Measurements from ENCODE around the gene GSG1. TPM values are rescaled to one million over a fixed set of nuclear protein-coding genes. Genes with fewer than 3 reads are reported as not detected.

Gene GSG1
- total and polyA plus RNA-seq, 2 donors (not counting 3 experiments of a cell fraction or from before 2014, with no cell fraction given) = not detected

DNA sequence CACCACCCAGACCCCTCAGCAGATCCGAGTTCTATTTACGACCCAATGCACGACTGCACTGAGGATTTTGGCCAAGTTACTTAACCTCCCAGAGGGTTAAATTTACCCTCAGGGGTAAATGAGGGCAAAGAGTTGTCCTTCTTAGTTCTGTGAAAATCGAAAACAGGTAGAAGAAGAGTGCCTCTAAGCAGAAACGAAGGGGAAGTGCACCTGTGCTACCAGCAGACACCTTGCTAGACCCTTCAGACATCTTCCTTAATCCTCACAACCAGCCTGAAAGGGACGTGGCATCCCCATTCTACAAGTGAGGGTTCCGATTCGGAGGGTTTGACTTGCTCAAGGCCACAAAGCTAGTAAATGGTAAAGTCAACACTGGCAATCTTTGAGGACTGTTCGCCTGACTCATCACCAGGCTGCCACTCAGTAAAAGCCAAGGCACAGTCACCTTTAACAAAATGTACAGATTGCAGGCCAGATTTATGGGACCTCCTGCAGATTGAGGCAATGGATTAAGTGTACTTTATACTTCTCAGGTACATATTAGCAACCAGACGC, 1.6 kb downstream of the GSG1 start:
- Histone ChIP-seq H3K9me1 (replicated peaks; ENCODE audit: control insufficient read depth, extremely low read depth, insufficient read depth, low read length) (no peaks in the 10 kb centered on the region), H3K36me3 (ENCODE audit: control insufficient read depth in 2 of 2, extremely low read depth in 1 of 2, insufficient read depth in 2 of 2, low read length in 2 of 2) (no peaks in the 10 kb centered on the region), H2AFZ (ENCODE audit: low read depth, low read length) (no peak overlapping the region), H4K20me1 (replicated peaks; ENCODE audit: control insufficient read depth, extremely low read depth, insufficient read depth, low read length) (no peaks in the 10 kb centered on the region), H3K4me1 (ENCODE audit: control insufficient read depth, extremely low read depth, insufficient read depth, low read length) (peaks cover 45% of the 10 kb centered on the region), H3K4me3 (replicated peaks in 1 of 3; ENCODE audit: insufficient read depth in 1 of 3, low read depth in 1 of 3, low read length in 3 of 3) (peak overlapping the region in 2 of 3 experiments; percentile 36 to 47), H3K27me3 (ENCODE audit: control insufficient read depth in 2 of 2, insufficient read depth in 2 of 2, low read length in 2 of 2) (no peaks in the 10 kb centered on the region), H3K9ac (replicated peaks; ENCODE audit: extremely low read depth, insufficient read depth, low read length) (peak overlapping the region; percentile 97), H3K4me2 (ENCODE audit: insufficient read depth, low read length) (peak overlapping the region; percentile 77), H3K27ac (ENCODE audit: insufficient read depth, low read depth, low read length) (peak overlapping the region; percentile 100), H3K9me3 (replicated peaks; ENCODE audit: control insufficient read depth, insufficient read depth, low read length) (no peaks in the 10 kb centered on the region), H3K79me2 (ENCODE audit: control insufficient read depth, insufficient read depth, low read length) (no peaks in the 10 kb centered on the region)
- CTCF ChIA-PET = interaction anchor here (1.1 to 6.0 kb wide), 11 partner anchors 13 to 185 kb away, joined by 3 to 89 read pairs (median 4); partner anchors contain the start of gene EMP1
- TF ChIP-seq FOS (IDR thresholded peaks at IDR 0.05; ENCODE audit: borderline replicate concordance, insufficient read depth, low read length) (peak; percentile 38), POLR2A (IDR thresholded peaks at IDR 0.05; ENCODE audit: low read depth, low read length) (no peak)
- intact Hi-C loops (cut with micrococcal nuclease) (loop anchor here (1.0 kb wide), 5 partner anchors 14 to 294 kb away; partner anchors contain the start of gene EMP1), dilution Hi-C loops (cut with MboI; ENCODE audit: extremely low pct_ligation_motif_present, low sequenced_read_pairs) (no loop called here)
- TSS peak; percentile 37 for BruUV-seq (replicated peaks)
- FAIRE-seq (peak; percentile 68), DNase-seq (ENCODE audit: low read depth, low spot score) (peak; percentile 45)
- POLR2A ChIA-PET = interaction anchor here (0.7 to 2.2 kb wide), 4 partner anchors 18 to 104 kb away, joined by 3 to 8 read pairs (median 4); partner anchors contain the start of gene EMP1

DNA sequence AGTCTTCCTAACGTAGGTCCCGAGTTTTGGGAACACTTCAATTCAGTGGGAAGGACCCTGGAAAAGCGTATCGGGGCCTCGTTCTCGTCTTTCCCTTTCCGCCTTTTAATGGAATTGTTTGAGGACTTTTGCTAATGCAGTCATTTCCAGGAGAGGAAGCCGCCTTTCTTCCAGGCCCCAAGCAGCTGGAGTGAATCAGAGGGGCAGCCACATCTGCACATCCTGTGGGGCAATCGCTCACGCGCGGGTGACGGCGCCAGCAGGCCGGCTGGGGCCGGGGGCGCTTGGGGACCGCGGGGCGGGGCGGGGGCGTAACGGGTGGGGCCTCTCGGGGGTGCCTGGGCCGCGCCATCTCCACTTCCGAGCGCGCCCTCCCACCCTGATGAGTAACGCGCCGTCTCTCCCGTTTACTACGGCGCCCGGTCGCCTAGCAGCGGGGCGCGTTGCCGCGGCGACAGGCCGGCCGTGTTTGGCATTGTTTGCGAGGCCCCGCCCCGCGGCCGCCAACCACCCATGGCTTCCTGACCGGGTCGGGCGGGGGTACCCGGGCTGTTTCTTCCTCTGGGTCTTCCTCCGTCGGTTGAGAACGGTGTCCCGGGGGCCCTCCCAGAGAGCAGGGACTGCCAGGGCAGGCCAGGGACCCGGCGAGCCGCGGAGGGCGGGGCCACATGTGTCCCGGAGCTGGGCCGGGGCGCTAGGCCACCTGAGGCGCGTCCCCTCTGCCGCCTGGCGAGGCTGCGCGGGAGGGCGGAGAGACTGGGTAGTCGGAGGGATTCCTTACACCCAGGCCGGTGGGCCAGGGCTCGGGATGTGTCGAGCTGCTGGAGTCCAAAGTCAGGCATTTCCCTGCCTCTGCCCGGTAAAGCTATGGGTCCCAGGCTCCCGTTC, 2.3 kb downstream of the GSG1 start:
- Histone ChIP-seq H3K27ac (ENCODE audit: insufficient read depth, low read depth, low read length) (peak overlapping the region; percentile 100), H3K4me1 (ENCODE audit: control insufficient read depth, extremely low read depth, insufficient read depth, low read length) (peaks cover 46% of the 10 kb centered on the region), H3K4me3 (replicated peaks in 1 of 3; ENCODE audit: insufficient read depth in 1 of 3, low read depth in 1 of 3, low read length in 3 of 3) (peak overlapping the region in 2 of 3 experiments; percentile 36 to 47), H3K4me2 (ENCODE audit: insufficient read depth, low read length) (peak overlapping the region; percentile 77), H3K36me3 (ENCODE audit: control insufficient read depth in 2 of 2, extremely low read depth in 1 of 2, insufficient read depth in 2 of 2, low read length in 2 of 2) (no peaks in the 10 kb centered on the region), H2AFZ (ENCODE audit: low read depth, low read length) (peak overlapping the region; percentile 54), H3K9me3 (replicated peaks; ENCODE audit: control insufficient read depth, insufficient read depth, low read length) (no peaks in the 10 kb centered on the region), H3K79me2 (ENCODE audit: control insufficient read depth, insufficient read depth, low read length) (no peaks in the 10 kb centered on the region), H3K9me1 (replicated peaks; ENCODE audit: control insufficient read depth, extremely low read depth, insufficient read depth, low read length) (no peaks in the 10 kb centered on the region), H3K9ac (replicated peaks; ENCODE audit: extremely low read depth, insufficient read depth, low read length) (peak overlapping the region; percentile 97), H3K27me3 (ENCODE audit: control insufficient read depth in 2 of 2, insufficient read depth in 2 of 2, low read length in 2 of 2) (no peaks in the 10 kb centered on the region), H4K20me1 (replicated peaks; ENCODE audit: control insufficient read depth, extremely low read depth, insufficient read depth, low read length) (no peaks in the 10 kb centered on the region)
- POLR2A ChIA-PET = interaction anchor here (1.0 to 2.2 kb wide), 5 partner anchors 22 to 105 kb away, joined by 3 to 8 read pairs (median 4); partner anchors contain the start of gene EMP1
- intact Hi-C loops (cut with micrococcal nuclease) = loop anchor here (1.0 kb wide), 5 partner anchors 15 to 293 kb away; partner anchors contain the start of gene EMP1
- DNase-seq (ENCODE audit: low read depth, low spot score) (peak; percentile 95), FAIRE-seq (peak; percentile 96)
- TF ChIP-seq EZH2 (IDR thresholded peaks at IDR 0.05; ENCODE audit: borderline replicate concordance, low read depth, low read length, severe bottlenecking) = no peak
- TF ChIP-seq GATA2 (IDR thresholded peaks at IDR 0.05; ENCODE audit: insufficient read depth, insufficient read length, low read depth, low read length) = peak; percentile 30
- TF ChIP-seq, protein P1, sequence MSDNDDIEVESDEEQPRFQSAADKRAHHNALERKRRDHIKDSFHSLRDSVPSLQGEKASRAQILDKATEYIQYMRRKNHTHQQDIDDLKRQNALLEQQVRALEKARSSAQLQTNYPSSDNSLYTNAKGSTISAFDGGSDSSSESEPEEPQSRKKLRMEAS (IDR thresholded peaks at IDR 0.05; ENCODE audit: insufficient read depth, insufficient read length) = peak; percentile 62
- peak; percentile 6 for TF ChIP-seq MYC (IDR thresholded peaks at IDR 0.05; ENCODE audit: low read depth, low read length)
- peak; percentile 95 for TF ChIP-seq POLR2AphosphoS5 (IDR thresholded peaks at IDR 0.05; ENCODE audit: insufficient read depth, low read depth, low read length)
- TF ChIP-seq POLR2A (IDR thresholded peaks at IDR 0.05; ENCODE audit: low read depth, low read length) = no peak
- TF ChIP-seq FOS (IDR thresholded peaks at IDR 0.05; ENCODE audit: borderline replicate concordance, insufficient read depth, low read length) = peak; percentile 70
- TF ChIP-seq JUN (IDR thresholded peaks at IDR 0.05; ENCODE audit: borderline replicate concordance, insufficient read depth, insufficient read length, low read depth) = peak; percentile 79
- dilution Hi-C loops (cut with MboI; ENCODE audit: extremely low pct_ligation_motif_present, low sequenced_read_pairs) = no loop called here
- no TSS peak for BruUV-seq (replicated peaks)
- CTCF ChIA-PET = interaction anchor here (0.7 to 6.0 kb wide), 11 partner anchors 14 to 185 kb away, joined by 3 to 89 read pairs (median 5); partner anchors contain the start of gene EMP1

Measured in endothelial cell of umbilical vein (primary cell).